Measurements from ENCODE around the gene OPCML.

Gene OPCML

DNA sequence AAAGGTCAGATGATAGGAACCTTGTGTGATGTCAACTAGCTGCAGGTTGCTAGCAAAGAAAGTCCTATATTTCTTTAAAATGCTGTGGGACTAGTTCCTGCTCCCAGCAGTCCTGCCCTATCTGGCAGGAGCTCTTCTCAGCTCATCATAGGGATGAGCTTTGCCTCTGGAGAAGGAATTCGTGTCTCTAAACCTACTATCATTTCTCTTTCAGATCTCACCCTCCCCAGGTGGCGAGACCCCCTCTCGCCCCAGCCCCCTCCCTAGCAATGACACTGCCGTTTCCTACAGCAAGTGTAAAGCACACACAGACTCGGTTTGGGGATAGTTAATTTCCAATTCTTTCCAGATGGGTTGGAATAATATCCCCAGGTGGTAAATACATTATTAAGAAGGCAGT, 533.3 kb downstream of the OPCML start:
- Histone ChIP-seq H4K20me1 (ENCODE audit: insufficient read depth, low read length, poor library complexity, severe bottlenecking) (no peaks in the 10 kb centered on the region), H3K9me2 (replicated peaks; ENCODE audit: low read depth, low read length) (no peaks in the 10 kb centered on the region), H3K4me1 (ENCODE audit: insufficient read depth, low read length, poor library complexity, severe bottlenecking) (no peaks in the 10 kb centered on the region), H3K36me3 (ENCODE audit: insufficient read depth, low read length) (no peaks in the 10 kb centered on the region), H3K9ac (ENCODE audit: low read depth, low read length, poor library complexity, severe bottlenecking) (no peak overlapping the region), H3K79me2 (ENCODE audit: insufficient read depth, low read length) (no peaks in the 10 kb centered on the region), H3K4me3 (ENCODE audit: low read length, poor library complexity, severe bottlenecking) (no peak overlapping the region), H3K9me3 (ENCODE audit: insufficient read depth, low read depth, low read length) (no peaks in the 10 kb centered on the region; the same call in 1 of the 2 replicates), H3K27me3 (ENCODE audit: insufficient read depth, low read length, poor library complexity, severe bottlenecking) (no peaks in the 10 kb centered on the region), H3K4me2 (ENCODE audit: low read depth, low read length, poor library complexity, severe bottlenecking) (no peak overlapping the region), H2AFZ (ENCODE audit: low read length) (no peak overlapping the region), H3F3A (ENCODE audit: low read depth) (no peaks in the 10 kb centered on the region)
- TF ChIP-seq, protein P1, sequence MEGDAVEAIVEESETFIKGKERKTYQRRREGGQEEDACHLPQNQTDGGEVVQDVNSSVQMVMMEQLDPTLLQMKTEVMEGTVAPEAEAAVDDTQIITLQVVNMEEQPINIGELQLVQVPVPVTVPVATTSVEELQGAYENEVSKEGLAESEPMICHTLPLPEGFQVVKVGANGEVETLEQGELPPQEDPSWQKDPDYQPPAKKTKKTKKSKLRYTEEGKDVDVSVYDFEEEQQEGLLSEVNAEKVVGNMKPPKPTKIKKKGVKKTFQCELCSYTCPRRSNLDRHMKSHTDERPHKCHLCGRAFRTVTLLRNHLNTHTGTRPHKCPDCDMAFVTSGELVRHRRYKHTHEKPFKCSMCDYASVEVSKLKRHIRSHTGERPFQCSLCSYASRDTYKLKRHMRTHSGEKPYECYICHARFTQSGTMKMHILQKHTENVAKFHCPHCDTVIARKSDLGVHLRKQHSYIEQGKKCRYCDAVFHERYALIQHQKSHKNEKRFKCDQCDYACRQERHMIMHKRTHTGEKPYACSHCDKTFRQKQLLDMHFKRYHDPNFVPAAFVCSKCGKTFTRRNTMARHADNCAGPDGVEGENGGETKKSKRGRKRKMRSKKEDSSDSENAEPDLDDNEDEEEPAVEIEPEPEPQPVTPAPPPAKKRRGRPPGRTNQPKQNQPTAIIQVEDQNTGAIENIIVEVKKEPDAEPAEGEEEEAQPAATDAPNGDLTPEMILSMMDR (conservative IDR thresholded peaks at IDR 0.05; ENCODE audit: low read length): no peak
- no peak for TF ChIP-seq EZH2phosphoT487 (IDR thresholded peaks at IDR 0.05; ENCODE audit: borderline replicate concordance)

DNA sequence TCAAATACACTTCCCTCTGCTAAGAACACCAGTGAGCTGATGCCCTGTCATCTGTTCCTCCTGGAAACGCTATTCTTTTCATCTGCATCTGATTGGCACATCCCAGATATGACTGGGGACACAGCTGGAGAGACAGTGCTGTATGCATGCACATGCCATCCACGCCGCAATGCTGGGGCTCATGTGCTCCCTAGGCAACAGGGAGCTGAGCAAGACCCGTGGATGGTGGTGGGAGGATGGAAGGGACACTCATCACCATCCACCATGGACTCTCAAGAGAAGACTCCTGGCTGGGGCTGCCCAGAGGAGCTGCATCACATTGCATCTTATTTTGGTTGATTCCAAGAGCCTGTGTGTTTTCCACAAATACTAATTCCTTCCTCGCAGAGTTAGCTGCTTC, 534.9 kb downstream of the OPCML start:
- Histone ChIP-seq H3F3A (ENCODE audit: low read depth) (no peaks in the 10 kb centered on the region), H4K20me1 (ENCODE audit: insufficient read depth, low read length, poor library complexity, severe bottlenecking) (no peaks in the 10 kb centered on the region), H3K4me1 (ENCODE audit: insufficient read depth, low read length, poor library complexity, severe bottlenecking) (no peaks in the 10 kb centered on the region), H3K4me3 (ENCODE audit: low read length, poor library complexity, severe bottlenecking) (no peak overlapping the region), H3K9me3 (ENCODE audit: insufficient read depth, low read depth, low read length) (no peaks in the 10 kb centered on the region; the same call in 1 of the 2 replicates), H3K9me2 (replicated peaks; ENCODE audit: low read depth, low read length) (no peaks in the 10 kb centered on the region), H3K9ac (ENCODE audit: low read depth, low read length, poor library complexity, severe bottlenecking) (no peak overlapping the region), H3K27me3 (ENCODE audit: insufficient read depth, low read length, poor library complexity, severe bottlenecking) (no peaks in the 10 kb centered on the region), H3K36me3 (ENCODE audit: insufficient read depth, low read length) (no peaks in the 10 kb centered on the region), H3K4me2 (ENCODE audit: low read depth, low read length, poor library complexity, severe bottlenecking) (no peak overlapping the region), H2AFZ (ENCODE audit: low read length) (no peak overlapping the region), H3K79me2 (ENCODE audit: insufficient read depth, low read length) (no peaks in the 10 kb centered on the region)
- no peak for TF ChIP-seq EZH2phosphoT487 (IDR thresholded peaks at IDR 0.05; ENCODE audit: borderline replicate concordance)
- TF ChIP-seq, protein P1 (conservative IDR thresholded peaks at IDR 0.05; ENCODE audit: low read length): no peak

DNA sequence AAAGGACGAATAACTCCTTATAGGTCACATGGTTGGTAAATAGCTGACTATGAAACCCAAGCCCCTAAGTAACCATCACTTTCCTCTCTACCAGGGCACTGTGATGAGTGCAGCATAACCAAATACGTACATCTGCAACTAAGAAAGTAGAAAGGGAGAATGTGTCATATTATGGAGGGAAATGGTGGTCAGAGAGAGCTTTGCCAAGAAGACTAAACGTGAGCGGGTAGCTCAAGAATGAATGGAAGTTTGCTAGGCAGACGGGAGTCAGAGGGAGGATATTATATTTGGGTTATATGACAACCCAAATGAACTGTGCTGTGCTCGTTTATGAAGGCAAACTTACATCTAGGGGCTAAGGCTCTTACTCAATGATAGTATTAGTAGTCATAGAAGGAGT, 537.3 kb downstream of the OPCML start:
- Histone ChIP-seq H4K20me1 (ENCODE audit: insufficient read depth, low read length, poor library complexity, severe bottlenecking) (no peaks in the 10 kb centered on the region), H3K79me2 (ENCODE audit: insufficient read depth, low read length) (no peaks in the 10 kb centered on the region), H3K9ac (ENCODE audit: low read depth, low read length, poor library complexity, severe bottlenecking) (no peak overlapping the region), H3K4me3 (ENCODE audit: low read length, poor library complexity, severe bottlenecking) (no peak overlapping the region), H3K4me2 (ENCODE audit: low read depth, low read length, poor library complexity, severe bottlenecking) (no peak overlapping the region), H3K27me3 (ENCODE audit: insufficient read depth, low read length, poor library complexity, severe bottlenecking) (no peaks in the 10 kb centered on the region), H2AFZ (ENCODE audit: low read length) (no peak overlapping the region), H3K36me3 (ENCODE audit: insufficient read depth, low read length) (no peaks in the 10 kb centered on the region), H3K9me3 (ENCODE audit: insufficient read depth, low read depth, low read length) (no peaks in the 10 kb centered on the region; the same call in 1 of the 2 replicates), H3K4me1 (ENCODE audit: insufficient read depth, low read length, poor library complexity, severe bottlenecking) (no peaks in the 10 kb centered on the region), H3F3A (ENCODE audit: low read depth) (no peaks in the 10 kb centered on the region), H3K9me2 (replicated peaks; ENCODE audit: low read depth, low read length) (no peaks in the 10 kb centered on the region)
- TF ChIP-seq, protein P1 (conservative IDR thresholded peaks at IDR 0.05; ENCODE audit: low read length): no peak
- no peak for TF ChIP-seq EZH2phosphoT487 (IDR thresholded peaks at IDR 0.05; ENCODE audit: borderline replicate concordance)
